Stimulated activated CD8-positive, alpha-beta memory T cell treated with anti-CD3 and anti-CD28 coated beads, Interleukin-15, amount 100 ng/mL, for 4 hours (primary cell): ENCODE measurements around the gene PASK.
"Not testable (repeated sequence)": the region's sequence is repeated elsewhere in the genome, so short reads cannot be mapped to it uniquely, and the experiment has no call there.

Experiments
- DNase-seq, 2 donors: peaks; one replicate each; pipeline ENCODE4 v3.0.0-alpha.2; 2020; ENCODE audit warnings: low read depth in 2 of 2

The PASK gene

GRCh38 chr2:241107031-241107783 is 42.1 kb downstream of the PASK start:
- no peak for DNase-seq

- DNase-seq = no peak
Observed at GRCh38 chr2:241105641-241106040, 43.6 kb downstream of the PASK start.

- not testable (repeated sequence) for DNase-seq
Observed at GRCh38 chr2:241104611-241105010, 44.7 kb downstream of the PASK start.

- DNase-seq = no peak
Observed at GRCh38 chr2:241103176-241103595, 46.1 kb downstream of the PASK start.

GRCh38 chr2:241102239-241102803 is 47.0 kb downstream of the PASK start, which contains the start of gene MTERF4:
Gene MTERF4 (minus strand): TSS chr2:241102287. CDS start chr2:241102273, 14 bp downstream.
- DNase-seq = peak; percentile 73 to 74

GRCh38 chr2:241099246-241099645 is 50.0 kb downstream of the PASK start:
- DNase-seq = no peak

GRCh38 chr2:241096979-241097378 is 52.3 kb downstream of the PASK start:
- no peak for DNase-seq

- DNase-seq = no peak
Observed at GRCh38 chr2:241095594-241096290, 53.5 kb downstream of the PASK start.

- DNase-seq = no peak
Observed at GRCh38 chr2:241094924-241095420, 54.3 kb downstream of the PASK start.

- DNase-seq = no peak
Observed at GRCh38 chr2:241094172-241094571, 55.1 kb downstream of the PASK start.

GRCh38 chr2:241093133-241093781 is 56.0 kb downstream of the PASK start:
- DNase-seq = not testable (repeated sequence)

- DNase-seq = no peak
Observed at GRCh38 chr2:241092677-241093076, 56.6 kb downstream of the PASK start.

- no peak for DNase-seq
Observed at GRCh38 chr2:241091734-241092445, 57.4 kb downstream of the PASK start.

GRCh38 chr2:241091201-241091600 is 58.1 kb downstream of the PASK start:
- no peak for DNase-seq

GRCh38 chr2:241088791-241089732 is 60.2 kb downstream of the PASK start:
- no peak for DNase-seq

GRCh38 chr2:241088376-241088775 is 60.9 kb downstream of the PASK start:
- DNase-seq = no peak

- DNase-seq = no peak
Observed at GRCh38 chr2:241087420-241088268, 61.6 kb downstream of the PASK start.

- DNase-seq = no peak
Observed at GRCh38 chr2:241084856-241085444, 64.3 kb downstream of the PASK start.

GRCh38 chr2:241083091-241083415 is 66.2 kb downstream of the PASK start:
- DNase-seq = no peak
